GF-D8 (cell line): ENCODE data around the gene KTN1.

Source experiments
- DNase-seq: peaks from one replicate; lab custom pipeline; 2025; lab: John Stamatoyannopoulos, UW

KTN1 gene

GRCh38 chr14:55609681-55610080, 29.7 kb downstream of the KTN1 start:
- no peak for DNase-seq

- DNase-seq, result no peak
These were observed 30.8 kb downstream of the KTN1 start for GRCh38 chr14:55610713-55611370.

GRCh38 chr14:55611859-55612258, 31.9 kb downstream of the KTN1 start:
- no peak for DNase-seq

GRCh38 chr14:55614304-55614703, 34.3 kb downstream of the KTN1 start:
- DNase-seq, result no peak

GRCh38 chr14:55620277-55620676, 40.3 kb downstream of the KTN1 start:
- no peak for DNase-seq

- DNase-seq, result no peak
These were observed 41.0 kb downstream of the KTN1 start for GRCh38 chr14:55620981-55621380.

- no peak for DNase-seq
These were observed 41.4 kb downstream of the KTN1 start for GRCh38 chr14:55621391-55621790.

- no peak for DNase-seq
These were observed 44.9 kb downstream of the KTN1 start for GRCh38 chr14:55624913-55625312.

- DNase-seq, result no peak
These were observed 45.5 kb downstream of the KTN1 start for GRCh38 chr14:55625481-55625880.

- no peak for DNase-seq
These were observed 46.1 kb downstream of the KTN1 start for GRCh38 chr14:55626131-55626530.

GRCh38 chr14:55628426-55628825, 48.4 kb downstream of the KTN1 start:
- DNase-seq, result no peak

- DNase-seq, result no peak
These were observed 58.7 kb downstream of the KTN1 start for GRCh38 chr14:55638665-55639064.

- DNase-seq, result no peak
These were observed 61.3 kb downstream of the KTN1 start for GRCh38 chr14:55641290-55641689.

GRCh38 chr14:55641954-55642353, 61.9 kb downstream of the KTN1 start:
- no peak for DNase-seq

GRCh38 chr14:55645145-55645544, 65.1 kb downstream of the KTN1 start:
- peak; percentile 47 for DNase-seq

- no peak for DNase-seq
These were observed 66.1 kb downstream of the KTN1 start for GRCh38 chr14:55645845-55646832.

GRCh38 chr14:55650992-55651391, 71.0 kb downstream of the KTN1 start:
- DNase-seq, result no peak

- DNase-seq, result no peak
These were observed 74.2 kb downstream of the KTN1 start for GRCh38 chr14:55654243-55654642.

- DNase-seq, result no peak
These were observed 81.0 kb downstream of the KTN1 start for GRCh38 chr14:55661029-55661428.

- no peak for DNase-seq
These were observed 82.7 kb downstream of the KTN1 start for GRCh38 chr14:55662752-55663151.

- DNase-seq, result no peak
These were observed 85.2 kb downstream of the KTN1 start for GRCh38 chr14:55665067-55665675.

- no peak for DNase-seq
These were observed 87.8 kb downstream of the KTN1 start for GRCh38 chr14:55667801-55668200.

- no peak for DNase-seq
These were observed 91.6 kb downstream of the KTN1 start for GRCh38 chr14:55671641-55672040.
